ENCODE data around the gene SLC37A4.

SLC37A4 gene

GRCh38 chr11:119031912-119032280, 1.2 kb upstream of the SLC37A4 start:
- no peak overlapping the region for H3K27ac ChIP-seq (replicated peaks)
- no peak overlapping the region for H3K4me3 ChIP-seq (replicated peaks; ENCODE audit: insufficient read depth, low read length)
- no peaks in the 10 kb centered on the region for H3K27me3 ChIP-seq (ENCODE audit: insufficient read depth, poor library complexity, severe bottlenecking)
- TF ChIP-seq CTCF (IDR thresholded peaks at IDR 0.05; ENCODE audit: insufficient read depth, low read length), result no peak
- DNase-seq (ENCODE audit: low read depth in 1 of 2, low spot score in 1 of 2), result no peak

GRCh38 chr11:119030029-119030328, 698 bp downstream of the SLC37A4 start:
- no peak for TF ChIP-seq SPI1 (IDR thresholded peaks at IDR 0.05; ENCODE audit: borderline replicate concordance, low read depth)
- TF ChIP-seq POLR2AphosphoS5 (IDR thresholded peaks at IDR 0.05; ENCODE audit: low read depth), result no peak
- TF ChIP-seq GABPA (IDR thresholded peaks at IDR 0.05; ENCODE audit: low read depth), result no peak
- no peak for TF ChIP-seq REST (IDR thresholded peaks at IDR 0.05; ENCODE audit: insufficient replicate concordance, low read depth)
- TF ChIP-seq CTCF (IDR thresholded peaks at IDR 0.05; ENCODE audit: insufficient read depth, low read length), result no peak
- Histone ChIP-seq H3K27me3 (ENCODE audit: insufficient read depth, poor library complexity, severe bottlenecking) (no peaks in the 10 kb centered on the region), H3K4me3 (replicated peaks; ENCODE audit: insufficient read depth, low read length) (peak overlapping the region; percentile 74), H3K27ac (replicated peaks) (peak overlapping the region; percentile 87)
- no peak for DNase-seq (ENCODE audit: low read depth in 1 of 2, low spot score in 1 of 2)

GRCh38 chr11:119029340-119030028, 1.2 kb downstream of the SLC37A4 start:
- DNase-seq (ENCODE audit: low read depth in 1 of 2, low spot score in 1 of 2), result peak in 1 of 2 experiments; percentile 65
- Histone ChIP-seq H3K27ac (replicated peaks) (peak overlapping the region; percentile 87), H3K27me3 (ENCODE audit: insufficient read depth, poor library complexity, severe bottlenecking) (no peaks in the 10 kb centered on the region), H3K4me3 (replicated peaks; ENCODE audit: insufficient read depth, low read length) (peak overlapping the region; percentile 74)
- TF ChIP-seq REST (IDR thresholded peaks at IDR 0.05; ENCODE audit: insufficient replicate concordance, low read depth) (no peak), SPI1 (IDR thresholded peaks at IDR 0.05; ENCODE audit: borderline replicate concordance, low read depth) (no peak), CTCF (IDR thresholded peaks at IDR 0.05; ENCODE audit: insufficient read depth, low read length) (no peak), POLR2AphosphoS5 (IDR thresholded peaks at IDR 0.05; ENCODE audit: low read depth) (no peak), GABPA (IDR thresholded peaks at IDR 0.05; ENCODE audit: low read depth) (no peak)

- Histone ChIP-seq H3K27ac (replicated peaks) (peak overlapping the region; percentile 87), H3K27me3 (ENCODE audit: insufficient read depth, poor library complexity, severe bottlenecking) (no peaks in the 10 kb centered on the region), H3K4me3 (replicated peaks; ENCODE audit: insufficient read depth, low read length) (peak overlapping the region; percentile 74; the same call in 1 of the 2 replicates)
- no peak for DNase-seq (ENCODE audit: low read depth in 1 of 2, low spot score in 1 of 2)
- TF ChIP-seq CTCF (IDR thresholded peaks at IDR 0.05; ENCODE audit: insufficient read depth, low read length), result no peak
- TF ChIP-seq REST (IDR thresholded peaks at IDR 0.05; ENCODE audit: insufficient replicate concordance, low read depth), result no peak
- TF ChIP-seq SPI1 (IDR thresholded peaks at IDR 0.05; ENCODE audit: borderline replicate concordance, low read depth), result no peak
- no peak for TF ChIP-seq POLR2AphosphoS5 (IDR thresholded peaks at IDR 0.05; ENCODE audit: low read depth)
- no peak for TF ChIP-seq GABPA (IDR thresholded peaks at IDR 0.05; ENCODE audit: low read depth)
Observed at GRCh38 chr11:119029069-119029339, 1.7 kb downstream of the SLC37A4 start.
